CD4-positive, alpha-beta T cell treated with Interleukin-1 beta for 1 hour (primary cell): ENCODE data around the gene TRABD2B.

Experiments used
- DNase-seq, 2 donors: peaks; one replicate each; pipeline ENCODE4 v3.0.0-alpha.2; 2020 to 2022

Gene TRABD2B

GRCh38 chr1:47871799-47872353 lies 125.3 kb downstream of the TRABD2B start:
- no peak for DNase-seq

GRCh38 chr1:47870946-47871676 lies 126.1 kb downstream of the TRABD2B start:
- no peak for DNase-seq

GRCh38 chr1:47870480-47870879 lies 126.7 kb downstream of the TRABD2B start:
- no peak for DNase-seq

GRCh38 chr1:47868348-47868676 lies 128.9 kb downstream of the TRABD2B start:
- DNase-seq: no peak

GRCh38 chr1:47867438-47868347 lies 129.5 kb downstream of the TRABD2B start:
- DNase-seq: no peak

GRCh38 chr1:47866601-47867437 lies 130.4 kb downstream of the TRABD2B start:
- DNase-seq: no peak

GRCh38 chr1:47865881-47866535 lies 131.2 kb downstream of the TRABD2B start:
- DNase-seq: no peak

- DNase-seq: no peak
These were observed 138.0 kb downstream of the TRABD2B start for GRCh38 chr1:47859092-47859743.

- no peak for DNase-seq
These were observed 140.2 kb downstream of the TRABD2B start for GRCh38 chr1:47856996-47857395.

GRCh38 chr1:47855230-47855629 lies 142.0 kb downstream of the TRABD2B start:
- DNase-seq: no peak

GRCh38 chr1:47854552-47855144 lies 142.5 kb downstream of the TRABD2B start:
- DNase-seq: no peak

GRCh38 chr1:47853852-47854251 lies 143.3 kb downstream of the TRABD2B start:
- DNase-seq: no peak

- DNase-seq: no peak
These were observed 144.1 kb downstream of the TRABD2B start for GRCh38 chr1:47853059-47853458.

GRCh38 chr1:47852006-47852718 lies 145.0 kb downstream of the TRABD2B start:
- DNase-seq: no peak

- no peak for DNase-seq
These were observed 146.7 kb downstream of the TRABD2B start for GRCh38 chr1:47850451-47850850.

GRCh38 chr1:47849591-47850261 lies 147.5 kb downstream of the TRABD2B start:
- DNase-seq: no peak

- no peak for DNase-seq
These were observed 148.1 kb downstream of the TRABD2B start for GRCh38 chr1:47849005-47849521.

- no peak for DNase-seq
These were observed 149.4 kb downstream of the TRABD2B start for GRCh38 chr1:47847763-47848162.

- no peak for DNase-seq
These were observed 152.6 kb downstream of the TRABD2B start for GRCh38 chr1:47844558-47844955.
